Measurements from ENCODE around the gene GUCA1C. TPM values are rescaled to one million over a fixed set of nuclear protein-coding genes. Genes with fewer than 3 reads are reported as not detected.

The GUCA1C gene
- total RNA-seq, 6 experiments from 2014 or later = not detected

DNA sequence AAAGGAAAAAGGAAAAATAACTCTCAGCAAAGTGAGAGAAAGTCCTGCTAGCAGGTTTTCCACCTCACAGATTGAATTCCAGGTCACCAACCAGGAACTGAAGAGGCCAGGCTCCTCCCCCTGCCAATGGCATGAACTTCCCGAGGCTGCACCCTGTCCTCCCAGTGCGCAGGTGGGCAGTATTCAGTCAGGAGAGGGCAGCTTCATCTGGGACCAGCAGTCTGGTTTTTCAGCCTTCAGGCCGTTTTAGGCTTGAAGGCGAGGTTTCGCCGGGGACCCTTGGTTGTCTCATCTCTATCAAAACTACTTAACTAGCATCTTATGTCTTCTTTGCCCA, 89.9 kb downstream of the GUCA1C start:
- peaks cover 22% of the 10 kb centered on the region; the same call in 1 of the 2 replicates for H3K4me1 Mint-ChIP-seq (ENCODE audit: low read depth)
- DNase-seq = no peak
- H3K4me3 Mint-ChIP-seq = no peak overlapping the region; the same call in 1 of the 2 replicates
- TF ChIP-seq CTCF (IDR thresholded peaks at IDR 0.05) = no peak
- peaks cover 2% of the 10 kb centered on the region; the same call in 1 of the 2 replicates for H3K27me3 Mint-ChIP-seq (ENCODE audit: insufficient read depth)
- no peaks in the 10 kb centered on the region for H3K36me3 Mint-ChIP-seq (ENCODE audit: low read depth)
- no peak overlapping the region for H3K27ac Mint-ChIP-seq
- peaks cover 9% of the 10 kb centered on the region; the same call in 1 of the 2 replicates for H3K9me3 Mint-ChIP-seq

DNA sequence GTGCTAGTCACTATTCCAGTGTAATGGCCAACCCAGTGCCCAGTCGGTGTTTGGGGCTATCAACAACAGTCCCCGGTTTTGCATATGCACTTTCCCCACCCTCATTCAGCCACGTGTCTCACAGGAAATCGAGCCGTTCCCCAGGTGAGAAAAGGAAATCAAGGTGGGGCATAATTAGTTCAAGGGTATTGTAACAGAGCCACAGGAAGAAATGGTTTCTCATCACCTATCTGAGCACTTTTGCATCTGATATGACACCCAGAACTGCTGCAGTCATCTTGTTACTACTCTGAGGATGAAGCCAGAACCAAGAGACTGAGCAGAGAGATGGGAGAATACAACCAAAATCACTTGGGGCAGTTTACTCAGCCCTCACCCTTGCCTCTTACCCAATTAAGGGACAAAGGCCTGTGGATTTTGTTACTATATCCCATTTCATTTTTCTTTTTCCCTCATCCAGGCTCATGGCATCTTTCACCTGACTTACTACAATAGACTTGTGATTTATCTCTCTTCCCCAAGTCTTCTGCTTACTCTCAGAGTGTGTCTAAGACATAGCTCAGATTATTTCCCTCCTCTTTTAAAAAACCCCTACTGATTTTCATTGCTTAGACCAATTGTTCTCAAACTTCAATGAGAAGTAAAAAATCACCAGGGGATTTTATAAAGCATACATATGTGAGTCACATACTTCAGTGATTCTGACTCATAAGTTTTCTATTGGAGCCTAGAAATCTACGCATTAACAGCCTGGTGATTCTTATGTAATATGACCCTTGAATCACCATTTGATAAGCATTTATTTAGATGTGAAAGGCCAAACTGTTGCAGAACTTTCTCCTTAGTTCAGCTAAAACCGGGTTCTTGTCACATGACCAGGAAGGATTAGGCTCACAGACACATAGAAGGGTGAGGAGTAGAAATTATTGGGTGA, 90.5 kb downstream of the GUCA1C start:
- no peak for TF ChIP-seq CTCF (IDR thresholded peaks at IDR 0.05)
- H3K36me3 Mint-ChIP-seq (ENCODE audit: low read depth) = no peaks in the 10 kb centered on the region

DNA sequence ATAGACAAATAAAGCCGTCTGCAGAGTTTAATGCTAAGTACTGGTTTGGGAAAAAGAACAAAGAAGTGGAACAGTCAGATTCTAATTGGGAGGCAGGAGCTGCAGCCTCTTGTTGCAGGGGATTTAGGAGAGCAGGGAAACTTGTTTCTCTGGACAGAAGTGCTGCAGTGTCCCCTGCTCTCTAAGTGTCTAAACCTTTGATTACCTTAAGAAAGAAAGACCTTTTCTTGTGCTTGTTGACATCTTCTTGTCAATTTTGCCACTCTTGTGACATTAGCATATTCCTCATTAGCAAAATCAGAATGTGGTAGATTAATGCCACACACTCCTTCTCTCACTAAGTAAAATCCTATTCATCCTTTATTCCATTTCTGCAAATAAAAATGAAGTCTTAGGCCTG, 92.3 kb downstream of the GUCA1C start:
- Mint-ChIP-seq H3K27ac (no peak overlapping the region), H3K4me3 (no peak overlapping the region), H3K9me3 (peaks cover 8% of the 10 kb centered on the region; the same call in 1 of the 2 replicates), H3K4me1 (ENCODE audit: low read depth) (peaks cover 22% of the 10 kb centered on the region; the same call in 1 of the 2 replicates), H3K27me3 (ENCODE audit: insufficient read depth) (peaks cover 2% of the 10 kb centered on the region; the same call in 1 of the 2 replicates), H3K36me3 (ENCODE audit: low read depth) (no peaks in the 10 kb centered on the region)
- TF ChIP-seq CTCF (IDR thresholded peaks at IDR 0.05) = no peak
- DNase-seq = no peak

More for the DNA sequence above, 90.5 kb downstream of the GUCA1C start:
- Mint-ChIP-seq H3K4me3 (no peak overlapping the region; the same call in 1 of the 2 replicates), H3K9me3 (peaks cover 8% of the 10 kb centered on the region; the same call in 1 of the 2 replicates), H3K27ac (no peak overlapping the region), H3K4me1 (ENCODE audit: low read depth) (peaks cover 22% of the 10 kb centered on the region; the same call in 1 of the 2 replicates), H3K27me3 (ENCODE audit: insufficient read depth) (peaks cover 2% of the 10 kb centered on the region; the same call in 1 of the 2 replicates)
- no peak for DNase-seq

Other genes with a start within 250 kb of the GUCA1C start
- gene RETNLB, start 196.5 kb downstream of the GUCA1C start, total RNA-seq (2021; fragmentation: NEBNext Ultra II Directional; extraction: Animal tissue kit (Norgen Biotek cat#: 25700)) = not detected
- gene TRAT1, start 131.1 kb downstream of the GUCA1C start, total RNA-seq (2021; fragmentation: NEBNext Ultra II Directional; extraction: Animal tissue kit (Norgen Biotek cat#: 25700)) = not detected
- gene MORC1, start 164.3 kb upstream of the GUCA1C start, total RNA-seq (2021; fragmentation: NEBNext Ultra II Directional; extraction: Animal tissue kit (Norgen Biotek cat#: 25700)) = not detected
- gene C3orf85, start 182.8 kb upstream of the GUCA1C start, total RNA-seq (2021; fragmentation: NEBNext Ultra II Directional; extraction: Animal tissue kit (Norgen Biotek cat#: 25700)) = not detected

All from HFFc6 (cell line).